H9 (cell line): ENCODE data around the gene BPIFA1. TPM values are rescaled to one million over a fixed set of nuclear protein-coding genes. Genes with fewer than 3 reads are reported as not detected.

Source experiments
- DNase-seq: peaks from one replicate; pipeline ENCODE4 v3.0.0-alpha.2; 2017
- H2AFZ ChIP-seq: one replicate; pipeline ENCODE4 v1.6.1; 2013; ENCODE audit warnings: mild to moderate bottlenecking, low read length, control low read depth, moderate library complexity
- H2AK5ac ChIP-seq: 2 replicates; pipeline ENCODE4 v1.6.1; 2013; ENCODE audit warnings: low read length, control low read depth, mixed read lengths; ENCODE audit not compliant: insufficient read length
- H2BK120ac ChIP-seq: one replicate; pipeline ENCODE4 v1.6.1; 2013; ENCODE audit warnings: low read depth, mild to moderate bottlenecking, low read length, control low read depth, inconsistent platforms; ENCODE audit not compliant: poor library complexity, severe bottlenecking
- H2BK12ac ChIP-seq: 2 replicates; pipeline ENCODE4 v1.6.1; 2013; ENCODE audit warnings: low read length, control low read depth, mixed read lengths, low read depth; ENCODE audit not compliant: insufficient read length
- H2BK15ac ChIP-seq: 2 replicates; pipeline ENCODE4 v1.6.1; 2013; ENCODE audit warnings: low read depth, low read length, control low read depth
- H2BK20ac ChIP-seq: one replicate; pipeline ENCODE4 v1.6.1; 2013; ENCODE audit warnings: low read depth, mild to moderate bottlenecking, low read length, control low read depth, inconsistent platforms; ENCODE audit not compliant: poor library complexity, severe bottlenecking
- H2BK5ac ChIP-seq: 2 replicates; pipeline ENCODE4 v1.6.1; 2013; ENCODE audit warnings: low read length, control low read depth, mixed read lengths; ENCODE audit not compliant: insufficient read length
- H3K14ac ChIP-seq: 2 replicates; pipeline ENCODE4 v1.6.1; 2013; ENCODE audit warnings: low read length, control low read depth; ENCODE audit not compliant: insufficient read depth
- H3K18ac ChIP-seq: 2 replicates; pipeline ENCODE4 v1.6.1; 2013; ENCODE audit warnings: low read depth, mild to moderate bottlenecking, mixed read lengths, low read length, control low read depth; ENCODE audit not compliant: insufficient read length
- H3K23ac ChIP-seq: 2 replicates; pipeline ENCODE4 v1.6.1; 2013; ENCODE audit warnings: low read length, control low read depth, mixed read lengths, low read depth; ENCODE audit not compliant: insufficient read length
- H3K23me2 ChIP-seq: 2 replicates; pipeline ENCODE4 v1.6.1; 2013; ENCODE audit warnings: low read depth, mild to moderate bottlenecking, mixed read lengths, low read length, control low read depth; ENCODE audit not compliant: insufficient read length, poor library complexity, severe bottlenecking
- H3K27ac ChIP-seq: 2 replicates; pipeline ENCODE4 v1.5.1; 2013; ENCODE audit warnings: low read length, control low read depth, mixed read lengths, low read depth; ENCODE audit not compliant: insufficient read length
- H3K27me3 ChIP-seq: 2 replicates; pipeline ENCODE4 v1.6.1; 2013; ENCODE audit warnings: low read length, control low read depth, inconsistent platforms; ENCODE audit not compliant: insufficient read depth
- H3K4ac ChIP-seq: 2 replicates; pipeline ENCODE4 v1.6.1; 2013; ENCODE audit warnings: low read depth, mild to moderate bottlenecking, control low read depth, inconsistent platforms, low read length, moderate library complexity
- H3K4me1 ChIP-seq: 2 replicates; pipeline ENCODE4 v1.6.1; 2013; ENCODE audit warnings: low read length, control low read depth, inconsistent platforms; ENCODE audit not compliant: insufficient read depth
- H3K4me2 ChIP-seq: 2 replicates; pipeline ENCODE4 v1.6.1; 2013; ENCODE audit warnings: low read length, control low read depth, mixed read lengths; ENCODE audit not compliant: insufficient read length, insufficient read depth
- H3K56ac ChIP-seq: 2 replicates; pipeline ENCODE4 v1.6.1; 2013; ENCODE audit warnings: low read depth, mild to moderate bottlenecking, mixed read lengths, low read length, control low read depth; ENCODE audit not compliant: insufficient read length
- H3K79me1 ChIP-seq: 2 replicates; pipeline ENCODE4 v1.6.1; 2013; ENCODE audit warnings: low read depth, mild to moderate bottlenecking, moderate library complexity, low read length, control low read depth, inconsistent platforms; ENCODE audit not compliant: insufficient read depth, poor library complexity, severe bottlenecking
- H3K79me2 ChIP-seq: 2 replicates; pipeline ENCODE4 v1.6.1; 2013; ENCODE audit warnings: low read length, control low read depth, inconsistent platforms; ENCODE audit not compliant: insufficient read depth
- H3K9ac ChIP-seq: 2 replicates; pipeline ENCODE4 v1.6.1; 2013; ENCODE audit warnings: low read length, control low read depth, mixed read lengths; ENCODE audit not compliant: insufficient read length; ENCODE audit errors: extremely low read depth
- H3K9me3 ChIP-seq: one replicate; pipeline ENCODE4 v1.6.1; 2013; ENCODE audit warnings: low read depth, low read length, inconsistent platforms; ENCODE audit not compliant: control insufficient read depth
- H3T11ph ChIP-seq: one replicate; pipeline ENCODE4 v1.6.1; 2013; ENCODE audit warnings: mild to moderate bottlenecking, low read length, control low read depth, inconsistent platforms
- H4K20me1 ChIP-seq: one replicate; pipeline ENCODE4 v1.6.1; 2013; ENCODE audit not compliant: control insufficient read depth, insufficient read length, insufficient read depth
- H4K5ac ChIP-seq: 2 replicates; pipeline ENCODE4 v1.6.1; 2013; ENCODE audit warnings: low read depth, mild to moderate bottlenecking, mixed read lengths, low read length, control low read depth; ENCODE audit not compliant: insufficient read length
- H4K8ac ChIP-seq: replicated peaks from 2 replicates; pipeline ENCODE4 v1.6.1; 2013; ENCODE audit warnings: low read length, control low read depth, mixed read lengths, low read depth; ENCODE audit not compliant: insufficient read length
- H4K91ac ChIP-seq: 2 replicates; pipeline ENCODE4 v1.6.1; 2013; ENCODE audit warnings: low read depth, mild to moderate bottlenecking, moderate library complexity, mixed read lengths, low read length, control low read depth; ENCODE audit not compliant: insufficient read length
- H3K27ac Mint-ChIP-seq, 3 experiments: 2 replicates in 2 of 3; 3 replicates in 1 of 3; pipeline ENCODE4 v1.8.0; 2020 to 2021; ENCODE audit warnings: mixed read lengths in 3 of 3, mild to moderate bottlenecking in 1 of 3, moderate library complexity in 1 of 3
- H3K27me3 Mint-ChIP-seq: 2 replicates; pipeline ENCODE4 v1.8.0; 2021; ENCODE audit warnings: low read depth, mild to moderate bottlenecking, moderate library complexity, mixed read lengths
- H3K36me3 Mint-ChIP-seq, 3 experiments: 2 replicates in 2 of 3; 3 replicates in 1 of 3; pipeline ENCODE4 v1.8.0; 2020 to 2021; ENCODE audit warnings: low read depth in 3 of 3, mixed read lengths in 3 of 3; ENCODE audit not compliant: insufficient read depth in 1 of 3
- H3K4me1 Mint-ChIP-seq, 2 experiments: 2 replicates each; pipeline ENCODE4 v1.8.0; 2020; ENCODE audit warnings: mixed read lengths in 2 of 2
- H3K4me3 Mint-ChIP-seq, 2 experiments: 2 replicates in 1 of 2; 3 replicates in 1 of 2; pipeline ENCODE4 v1.8.0; 2020 to 2021; ENCODE audit warnings: mild to moderate bottlenecking in 2 of 2, mixed read lengths in 2 of 2, moderate library complexity in 1 of 2
- H3K9me3 Mint-ChIP-seq, 2 experiments: 2 replicates in 1 of 2; 3 replicates in 1 of 2; pipeline ENCODE4 v1.8.0; 2020; ENCODE audit warnings: mild to moderate bottlenecking in 2 of 2, mixed read lengths in 2 of 2, moderate library complexity in 1 of 2
- CTCF ChIP-seq: fragments of 200-600 bp; sonication (generic); conservative IDR thresholded peaks from 3 replicates; pipeline ENCODE4 v1.8.0; 2021; ENCODE audit warnings: antibody characterized with exemption, mild to moderate bottlenecking
- WGBS: extraction: QIAGEN DNeasy Blood & Tissue Kit; methylation state at CpG from one replicate; pipeline ENCODE4 v1.1.7; 2013; ENCODE audit warnings: missing lambda C conversion rate, low lambda C conversion rate, mixed read lengths; ENCODE audit not compliant: insufficient read length; ENCODE audit errors: extremely low coverage; 5-methylcytosine and 5-hydroxymethylcytosine counted together
- total RNA-seq: library from RNA; stranded (reverse); gene quantifications from 2 replicates; pipeline ENCODE4 v1.2.1, GENCODE V29; 2021

The BPIFA1 gene
- total RNA-seq, 1 experiment from 2014 or later = not detected

GRCh38 chr20:33249456-33249855 lies 13.7 kb downstream of the BPIFA1 start:
- no peak overlapping the region for H2BK20ac ChIP-seq
- peaks cover 4% of the 10 kb centered on the region in 2 experiments; a peak in 3 of 4 replicates for H3K4me1 Mint-ChIP-seq
- H4K5ac ChIP-seq = no peak overlapping the region
- no peaks in the 10 kb centered on the region for H3K23me2 ChIP-seq
- H3K4me1 ChIP-seq = no peaks in the 10 kb centered on the region
- no peak overlapping the region for H4K8ac ChIP-seq
- H2BK12ac ChIP-seq = no peak overlapping the region
- H2AK5ac ChIP-seq = no peak overlapping the region
- no peak overlapping the region for H3K18ac ChIP-seq
- H2BK5ac ChIP-seq = no peak overlapping the region
- no peaks in the 10 kb centered on the region for H4K20me1 ChIP-seq
- no peak overlapping the region for H3K9ac ChIP-seq
- H4K91ac ChIP-seq = no peak overlapping the region
- no peak overlapping the region for H2BK120ac ChIP-seq
- no peak for TF ChIP-seq CTCF
- no peak for DNase-seq
- H3K4me3 Mint-ChIP-seq = no peak overlapping the region
- H3T11ph ChIP-seq = no peak overlapping the region
- H3K27me3 Mint-ChIP-seq = peaks cover 5% of the 10 kb centered on the region
- H3K4me2 ChIP-seq = no peak overlapping the region
- no peak overlapping the region for H3K27ac ChIP-seq
- no peaks in the 10 kb centered on the region for H3K79me1 ChIP-seq
- H3K14ac ChIP-seq = no peak overlapping the region
- H3K9me3 ChIP-seq = no peaks in the 10 kb centered on the region
- H2BK15ac ChIP-seq = no peak overlapping the region
- H3K27ac Mint-ChIP-seq = no peak overlapping the region
- no peak overlapping the region for H3K23ac ChIP-seq
- no peak overlapping the region for H3K4ac ChIP-seq
- H3K27me3 ChIP-seq = no peaks in the 10 kb centered on the region
- no peaks in the 10 kb centered on the region; a peak in 1 of 5 replicates for H3K9me3 Mint-ChIP-seq
- H3K36me3 Mint-ChIP-seq = no peaks in the 10 kb centered on the region
- no peak overlapping the region for H3K56ac ChIP-seq
- H2AFZ ChIP-seq = no peak overlapping the region
- H3K79me2 ChIP-seq = no peaks in the 10 kb centered on the region
- WGBS = no CpG with 5 or more reads among the region's 1 CpG
